ENCODE measurements around the gene PTPMT1.

The PTPMT1 gene

DNA sequence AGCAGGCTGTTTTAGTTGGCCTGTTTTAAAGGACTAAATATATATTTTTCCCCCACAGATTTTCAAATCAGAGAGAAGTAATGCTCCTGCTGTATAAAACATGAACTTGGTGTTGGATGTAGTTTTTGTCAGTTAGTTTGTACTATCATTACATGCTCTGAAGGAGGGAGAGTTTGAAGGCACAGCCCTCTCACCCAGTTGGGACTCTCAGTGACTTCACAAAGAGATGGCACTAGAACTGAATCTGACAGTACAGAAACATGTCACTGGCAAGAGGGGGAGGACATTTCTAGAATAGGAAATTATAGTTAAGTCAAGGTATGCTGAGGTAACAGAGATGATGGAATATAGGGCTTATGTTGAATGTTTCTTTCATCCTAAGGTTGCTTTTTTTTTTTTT lies 49.9 kb downstream of the PTPMT1 start:
- Mint-ChIP-seq H3K9me3 (no peaks in the 10 kb centered on the region), H3K4me1 (ENCODE audit: low read depth in 2 of 2) (peaks cover 0 to 4% of the 10 kb centered on the region in 2 donors), H3K27me3 (no peaks in the 10 kb centered on the region), H3K27ac (no peak overlapping the region), H3K36me3 (ENCODE audit: insufficient read depth) (peaks cover 20% of the 10 kb centered on the region), H3K4me3 (no peak overlapping the region)
- DNase-seq = no peak
- ATAC-seq (replicated peaks) = no peak

DNA sequence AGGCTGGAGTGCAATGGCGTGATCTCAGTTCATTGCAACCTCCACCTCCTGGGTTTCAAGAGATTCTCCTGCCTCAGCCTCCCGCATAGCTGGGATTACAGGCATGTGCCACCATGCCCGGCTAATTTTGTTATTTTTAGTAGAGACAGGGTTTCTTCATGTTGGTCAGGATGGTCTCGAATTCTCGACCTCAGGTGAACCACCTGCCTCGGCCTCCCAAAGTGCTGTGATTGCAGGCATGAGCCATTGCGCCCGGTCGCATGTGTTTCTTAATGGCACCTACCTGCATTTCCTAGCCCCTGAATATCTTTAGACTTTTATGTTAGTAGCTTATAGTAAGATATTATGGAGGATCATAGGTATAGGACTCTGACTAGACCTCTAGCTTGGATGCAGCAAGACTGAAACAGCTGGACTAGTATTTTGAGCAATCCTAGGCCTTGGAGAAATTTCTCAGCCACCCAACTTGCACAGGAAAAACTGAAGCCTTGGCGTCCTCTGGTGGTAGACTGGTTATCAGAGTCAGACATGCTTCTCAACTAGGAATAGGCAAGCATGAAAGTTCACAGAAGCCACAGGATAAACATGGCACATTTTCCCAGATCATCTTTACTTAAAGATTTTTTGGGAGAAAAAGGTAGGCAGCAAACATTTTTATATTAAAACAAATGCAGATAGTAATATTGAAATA lies 51.5 kb downstream of the PTPMT1 start:
- H3K27ac Mint-ChIP-seq = no peak overlapping the region
- DNase-seq = no peak
- H3K9me3 Mint-ChIP-seq = no peaks in the 10 kb centered on the region
- no peak overlapping the region for H3K4me3 Mint-ChIP-seq
- H3K4me1 Mint-ChIP-seq (ENCODE audit: low read depth in 2 of 2) = peaks cover 0 to 4% of the 10 kb centered on the region in 2 donors
- peaks cover 20% of the 10 kb centered on the region for H3K36me3 Mint-ChIP-seq (ENCODE audit: insufficient read depth)
- no peak for ATAC-seq (replicated peaks)
- no peaks in the 10 kb centered on the region for H3K27me3 Mint-ChIP-seq

DNA sequence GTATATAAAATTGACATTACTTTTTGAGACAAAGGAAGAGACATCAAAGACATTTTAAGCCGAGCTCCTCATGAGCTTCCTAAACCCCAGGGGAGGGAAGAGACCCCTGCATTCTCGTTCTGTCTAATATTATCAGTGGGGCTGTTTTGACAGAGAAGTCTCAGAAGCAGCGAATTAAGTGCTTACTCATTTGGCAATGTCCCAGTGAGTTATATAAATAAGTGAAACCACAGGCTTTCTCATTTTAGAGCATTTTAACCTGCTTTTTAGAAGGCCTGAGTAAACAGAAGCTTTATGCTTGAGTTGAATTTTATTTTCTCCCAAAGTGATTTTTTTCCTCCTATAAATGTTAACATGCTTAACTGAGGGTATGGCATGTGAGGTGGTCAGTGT lies 52.0 kb downstream of the PTPMT1 start:
- no peak for DNase-seq
- H3K9me3 Mint-ChIP-seq = no peaks in the 10 kb centered on the region
- H3K27ac Mint-ChIP-seq = no peak overlapping the region

DNA sequence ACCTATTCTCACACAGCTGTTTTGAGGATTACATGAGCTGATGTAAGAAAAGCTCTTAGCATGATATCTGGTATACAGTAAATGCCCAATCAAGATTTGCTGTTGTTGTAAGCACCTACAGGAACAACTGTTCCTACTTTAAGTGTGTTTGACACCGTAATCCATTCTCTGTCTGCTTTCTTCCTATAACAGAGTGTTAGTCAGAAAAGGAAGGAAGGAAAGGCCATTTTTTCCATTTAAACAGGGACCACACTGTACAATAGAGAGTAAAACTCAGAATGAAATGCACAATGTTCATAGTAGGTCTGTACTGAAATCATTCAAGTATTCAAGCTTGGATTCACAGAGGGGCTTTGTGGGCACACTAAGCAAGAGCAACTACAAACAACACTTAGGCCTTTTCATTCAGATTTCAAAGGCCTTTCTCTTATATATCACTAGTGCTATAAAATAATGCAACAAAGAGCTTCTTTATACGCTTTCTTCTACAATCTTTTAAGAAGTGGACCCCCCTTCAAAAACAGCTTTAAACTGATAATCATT lies 55.5 kb downstream of the PTPMT1 start:
- peaks cover 45% of the 10 kb centered on the region for H3K36me3 Mint-ChIP-seq (ENCODE audit: insufficient read depth)
- H3K4me1 Mint-ChIP-seq (ENCODE audit: low read depth in 2 of 2) = peaks cover 0 to 2% of the 10 kb centered on the region in 2 donors
- no peak overlapping the region for H3K27ac Mint-ChIP-seq
- DNase-seq (no peak), ATAC-seq (replicated peaks) (no peak)
- H3K4me3 Mint-ChIP-seq = no peak overlapping the region
- no peaks in the 10 kb centered on the region for H3K27me3 Mint-ChIP-seq
- no peaks in the 10 kb centered on the region for H3K9me3 Mint-ChIP-seq

More for the DNA sequence above, 52.0 kb downstream of the PTPMT1 start:
- ATAC-seq (replicated peaks) = no peak
- Mint-ChIP-seq H3K4me3 (no peak overlapping the region), H3K4me1 (ENCODE audit: low read depth in 2 of 2) (peaks cover 0 to 4% of the 10 kb centered on the region in 2 donors), H3K36me3 (ENCODE audit: insufficient read depth) (peaks cover 20% of the 10 kb centered on the region), H3K27me3 (no peaks in the 10 kb centered on the region)

Measured in effector memory CD8-positive, alpha-beta T cell (primary cell).